Measurements from ENCODE around the gene AMOTL1. TPM values are rescaled to one million over a fixed set of nuclear protein-coding genes. Genes with fewer than 3 reads are reported as not detected.

Gene AMOTL1
- 64.3 and 109 TPM in 2 replicates for total RNA-seq

GRCh38 chr11:94767701-94768601 lies at the start of gene AMOTL1:
AMOTL1 (plus strand) TSS chr11:94768356; CDS start chr11:94768512, 156 bp downstream.

Other genes starting within 250 kb of the AMOTL1 start
- 1.5 and 2.2 TPM in 2 replicates for gene FUT4, start 224.4 kb upstream of the AMOTL1 start, total RNA-seq
- 0.85 and 1.2 TPM in 2 replicates for gene PIWIL4, start 201.0 kb upstream of the AMOTL1 start, total RNA-seq
- 33.0 and 36.4 TPM in 2 replicates for gene CWC15, start 205.2 kb downstream of the AMOTL1 start, total RNA-seq
- gene KDM4D, start 205.4 kb downstream of the AMOTL1 start, total RNA-seq = 0.24 and 1.1 TPM in 2 replicates

Measured in tracheal epithelial cell (primary cell).